GM13977 (cell line): ENCODE data around the gene PSMA6.
"Not testable (repeated sequence)": the region's sequence is repeated elsewhere in the genome, so short reads cannot be mapped to it uniquely, and the experiment has no call there.

Experiments used
- DNase-seq: peaks from one replicate; pipeline ENCODE4 v3.0.0; 2012; ENCODE audit warnings: low spot score
- in situ Hi-C: fragments of 300-500 bp; cut with MboI; formaldehyde crosslinking; loops from one replicate; pipeline ENCODE4 v1.12.0; 2022; ENCODE audit warnings: low sequenced_read_pairs, low pct_unique_long_range_greater_than_20kb, mixed read lengths, inconsistent platforms; ENCODE audit not compliant: unreplicated experiment
- TF ChIP-seq, protein P1 (sequence below): IDR thresholded peaks from 2 replicates; pipeline ENCODE4 v1.5.1; 2012; ENCODE audit warnings: mild to moderate bottlenecking, control low read depth; ENCODE audit not compliant: insufficient read depth; ENCODE audit errors: extremely low read depth, missing control alignments

PSMA6 gene

DNA sequence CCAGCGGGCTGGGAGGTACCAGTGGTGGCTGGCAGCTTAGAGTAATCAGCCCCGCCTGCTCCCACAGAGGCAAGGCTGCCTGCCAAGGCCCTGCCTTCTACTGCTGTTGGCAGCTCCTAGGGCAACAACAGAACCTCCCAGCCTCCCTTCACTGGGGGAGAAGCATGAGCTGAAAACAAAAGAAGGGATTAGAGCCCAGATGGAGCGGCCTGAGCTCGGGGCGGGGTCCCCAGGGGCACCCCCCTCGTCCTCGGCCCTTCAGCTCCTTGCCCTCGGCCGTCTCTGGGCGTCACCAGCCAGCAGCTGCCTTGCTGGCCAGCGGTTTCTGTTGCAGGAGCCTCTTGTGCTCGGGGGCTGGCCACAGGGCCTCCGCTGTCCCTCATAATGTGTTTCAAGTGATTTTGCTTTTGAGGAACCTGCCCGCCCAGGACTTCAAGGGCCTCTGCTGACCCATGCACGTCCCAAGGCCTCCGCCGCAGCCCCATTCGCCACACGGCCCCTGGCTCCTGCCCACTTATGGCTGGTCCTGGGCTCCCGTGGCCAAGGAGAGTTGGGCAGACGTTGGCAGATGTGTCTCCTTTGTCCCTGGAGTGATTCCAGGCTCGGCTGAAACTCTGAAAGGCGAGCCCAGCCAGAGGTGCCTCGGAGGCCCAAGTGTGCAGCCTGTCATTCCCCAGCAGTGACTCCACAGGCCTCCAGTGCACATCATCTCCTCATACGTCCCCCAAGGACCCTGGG, 49.7 kb downstream of the PSMA6 start:
- in situ Hi-C loops = no loop called here
- no peak for DNase-seq
- TF ChIP-seq, protein P1, sequence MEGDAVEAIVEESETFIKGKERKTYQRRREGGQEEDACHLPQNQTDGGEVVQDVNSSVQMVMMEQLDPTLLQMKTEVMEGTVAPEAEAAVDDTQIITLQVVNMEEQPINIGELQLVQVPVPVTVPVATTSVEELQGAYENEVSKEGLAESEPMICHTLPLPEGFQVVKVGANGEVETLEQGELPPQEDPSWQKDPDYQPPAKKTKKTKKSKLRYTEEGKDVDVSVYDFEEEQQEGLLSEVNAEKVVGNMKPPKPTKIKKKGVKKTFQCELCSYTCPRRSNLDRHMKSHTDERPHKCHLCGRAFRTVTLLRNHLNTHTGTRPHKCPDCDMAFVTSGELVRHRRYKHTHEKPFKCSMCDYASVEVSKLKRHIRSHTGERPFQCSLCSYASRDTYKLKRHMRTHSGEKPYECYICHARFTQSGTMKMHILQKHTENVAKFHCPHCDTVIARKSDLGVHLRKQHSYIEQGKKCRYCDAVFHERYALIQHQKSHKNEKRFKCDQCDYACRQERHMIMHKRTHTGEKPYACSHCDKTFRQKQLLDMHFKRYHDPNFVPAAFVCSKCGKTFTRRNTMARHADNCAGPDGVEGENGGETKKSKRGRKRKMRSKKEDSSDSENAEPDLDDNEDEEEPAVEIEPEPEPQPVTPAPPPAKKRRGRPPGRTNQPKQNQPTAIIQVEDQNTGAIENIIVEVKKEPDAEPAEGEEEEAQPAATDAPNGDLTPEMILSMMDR = no peak

DNA sequence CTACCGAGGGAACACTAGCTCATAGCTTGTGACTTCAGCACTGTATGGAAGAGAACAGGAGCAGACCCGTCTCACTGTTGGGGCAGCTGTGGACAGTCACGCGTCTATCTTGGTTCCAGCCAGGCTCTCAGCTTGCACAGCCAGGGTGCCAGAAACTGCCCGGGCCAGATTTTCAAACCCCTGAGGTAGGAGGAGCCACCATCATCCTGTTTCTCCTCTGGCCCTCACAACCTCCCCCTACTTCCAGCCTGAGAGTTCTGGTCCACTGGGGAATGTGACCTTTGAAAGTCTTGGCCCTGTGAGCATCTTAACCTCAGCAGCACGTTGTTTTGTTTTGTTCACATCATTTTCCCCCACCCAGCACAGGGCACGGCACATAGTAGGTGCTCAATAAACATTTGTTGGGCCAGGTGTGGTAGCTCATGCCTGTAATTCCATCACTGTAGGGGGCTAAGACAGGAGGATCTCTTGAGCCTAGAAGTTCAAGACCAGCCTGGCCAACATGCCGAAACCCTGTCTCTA, 50.4 kb downstream of the PSMA6 start:
- no peak for DNase-seq
- TF ChIP-seq, protein P1 = no peak
- in situ Hi-C loops = no loop called here

DNA sequence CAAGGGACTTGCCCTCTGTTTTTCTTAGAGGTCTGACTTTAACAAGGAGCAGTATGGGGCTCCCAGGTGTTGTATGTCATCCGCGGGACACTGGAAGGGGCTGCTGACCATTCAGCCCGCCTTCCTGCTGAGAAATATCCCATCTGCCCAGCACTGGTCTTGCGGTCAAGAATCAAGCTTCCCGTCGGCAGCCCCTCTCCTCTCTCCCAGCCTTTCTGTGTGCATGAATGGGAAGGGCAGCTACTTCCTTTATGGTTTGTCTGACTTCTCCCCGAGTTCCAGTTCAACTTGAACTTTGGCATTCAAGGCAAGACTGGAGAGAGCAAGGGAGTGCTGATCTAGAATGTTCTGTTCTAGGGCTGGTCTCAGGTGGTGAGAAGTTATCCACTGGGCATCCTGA, 51.5 kb downstream of the PSMA6 start:
- TF ChIP-seq, protein P1 = no peak
- in situ Hi-C loops = no loop called here
- no peak for DNase-seq

DNA sequence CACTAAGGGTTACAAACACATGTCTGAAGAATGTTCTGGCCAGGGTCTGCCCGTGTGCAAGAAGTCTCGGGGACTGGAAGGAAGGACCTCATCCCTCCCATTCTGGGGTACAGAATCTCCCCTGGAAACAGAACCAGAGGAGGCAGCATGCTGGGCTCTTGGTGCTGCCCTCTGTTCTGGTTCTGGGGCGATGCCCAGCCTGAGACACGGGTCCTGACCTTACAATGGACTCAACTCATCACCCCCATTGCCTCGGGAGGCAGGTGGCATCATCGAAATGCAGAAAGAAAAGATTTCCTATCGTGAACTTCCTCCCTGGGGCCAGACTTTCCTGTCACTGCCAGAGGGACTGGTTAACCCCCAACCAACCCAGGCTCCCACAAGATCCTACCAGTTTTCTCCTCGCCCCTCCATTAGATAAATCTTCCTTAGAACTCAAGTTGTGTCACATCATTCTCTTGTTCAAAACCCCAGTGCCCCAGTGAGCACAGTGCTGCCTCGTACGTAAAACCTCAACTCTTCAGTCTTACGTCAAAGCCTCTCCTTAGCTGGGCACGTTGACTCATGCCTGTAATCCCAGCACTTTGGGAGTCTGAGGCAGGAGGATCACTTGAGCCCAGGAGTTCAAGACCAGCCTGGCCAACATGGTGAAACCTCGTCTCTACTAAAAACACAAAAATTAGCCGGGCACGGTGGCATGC, 52.1 kb downstream of the PSMA6 start:
- TF ChIP-seq, protein P1 = no peak
- no peak for DNase-seq
- in situ Hi-C loops = no loop called here

DNA sequence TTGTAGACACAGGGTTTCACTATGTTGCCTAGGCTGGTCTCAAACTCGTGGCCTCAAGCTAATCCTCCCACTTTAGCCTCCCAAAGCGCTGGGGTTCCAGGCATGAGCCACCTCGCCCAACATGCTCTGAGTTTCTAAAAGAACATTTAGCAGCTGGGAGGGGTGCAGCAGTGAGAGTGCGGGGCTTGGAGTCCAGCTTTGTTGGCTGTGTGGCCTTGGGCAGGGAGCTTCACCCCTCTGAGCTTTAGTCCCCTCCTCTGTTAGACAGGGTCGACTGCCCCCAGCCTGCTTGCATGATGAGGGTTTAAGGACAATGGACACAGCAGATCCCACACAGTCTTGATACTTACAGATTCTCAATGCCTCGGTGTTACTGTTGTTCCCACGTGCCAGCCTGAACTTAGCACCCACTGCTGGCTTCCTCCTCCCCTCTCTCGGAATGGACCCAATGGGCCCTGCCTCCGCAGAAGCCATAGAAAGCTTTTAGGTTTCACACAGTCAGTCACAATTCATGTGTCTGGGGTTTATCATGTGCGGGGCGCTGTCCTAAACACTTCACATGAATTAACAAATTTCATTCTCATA, 54.6 kb downstream of the PSMA6 start:
- TF ChIP-seq, protein P1 = no peak
- DNase-seq = no peak
- in situ Hi-C loops = no loop called here

DNA sequence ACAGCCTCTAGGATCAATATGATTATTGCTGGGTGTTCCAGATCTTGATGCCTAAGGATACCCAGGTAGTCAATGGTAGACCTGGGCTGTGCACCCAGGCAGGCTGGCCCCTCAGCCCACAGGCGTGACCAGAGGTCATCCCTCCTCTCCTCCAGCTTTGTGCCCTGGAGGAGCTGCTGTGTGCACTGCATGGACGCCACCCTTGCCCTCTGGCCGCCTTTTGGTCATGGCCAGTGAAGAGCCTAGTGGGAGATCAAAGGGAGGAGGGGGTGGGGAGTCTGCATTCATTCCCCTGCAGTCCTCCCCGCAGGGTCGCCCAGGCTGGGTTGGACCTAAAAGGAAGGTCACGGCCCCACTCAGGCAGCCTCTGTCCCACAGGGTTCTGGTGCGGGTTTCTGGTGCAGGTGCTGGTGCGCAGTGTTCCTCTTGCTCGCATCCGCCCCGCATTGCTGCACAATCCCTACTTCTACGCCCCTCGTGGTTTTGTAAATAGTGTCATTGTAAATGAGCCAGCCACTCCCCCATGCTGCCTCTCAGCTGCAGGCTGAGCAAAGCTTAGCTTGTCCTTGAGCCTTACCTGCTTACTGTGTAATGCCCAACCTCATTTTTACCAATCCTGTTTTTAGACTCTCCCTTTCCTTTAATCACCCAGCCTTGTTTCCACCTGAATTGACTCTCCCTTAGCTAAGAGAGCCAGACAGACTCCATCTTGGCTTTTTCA, 55.3 kb downstream of the PSMA6 start:
- no peak for DNase-seq
- TF ChIP-seq, protein P1 = no peak
- in situ Hi-C loops = no loop called here

DNA sequence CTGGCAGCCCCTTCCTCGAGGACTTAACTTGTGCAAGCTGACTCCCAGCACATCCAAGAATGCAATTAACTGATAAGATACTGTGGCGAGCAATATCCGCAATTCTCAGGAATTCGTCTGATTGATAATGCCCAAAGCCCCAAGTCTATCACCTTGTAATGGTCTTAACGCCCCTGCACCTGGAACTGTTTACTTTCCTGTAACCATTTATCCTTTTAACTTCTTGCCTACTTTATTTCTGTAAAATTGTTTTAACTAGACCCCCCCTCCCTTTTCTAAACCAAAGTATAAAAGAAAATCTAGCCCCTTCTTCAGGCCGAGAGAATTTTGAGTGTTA, 55.8 kb downstream of the PSMA6 start:
- in situ Hi-C loops, DNase-seq: not testable (repeated sequence)
